Stomach (tissue), 4 donors: Measurements from ENCODE around the gene MYOM1.

Experiments
- CTCF ChIP-seq, 7 experiments: fragments of 450-650 bp in 4 of 7; fragments of 200-600 bp in 3 of 7; sonication (generic) in 3 of 7; IDR thresholded peaks; one replicate each; pipeline ENCODE4 v1.5.1; 2016 to 2019; ENCODE audit warnings: antibody characterized with exemption in 7 of 7, control low read depth in 2 of 7, mild to moderate bottlenecking in 1 of 7
- POLR2A ChIP-seq, 4 donors: fragments of 450-650 bp; IDR thresholded peaks; one replicate each; pipeline ENCODE4 v1.6.1; 2016; ENCODE audit warnings: antibody characterized with exemption in 4 of 4, control low read depth in 2 of 4, mild to moderate bottlenecking in 1 of 4, moderate library complexity in 1 of 4
- POLR2AphosphoS5 ChIP-seq, 3 donors: sonication (generic); formaldehyde crosslinking; IDR thresholded peaks; one replicate each; pipeline ENCODE4 v1.6.1; 2016; ENCODE audit warnings: antibody characterized with exemption in 3 of 3

GRCh38 chr18:3252843-3253242 lies 33.1 kb upstream of the MYOM1 start:
- TF ChIP-seq CTCF (IDR thresholded peaks at IDR 0.05): no peak
- TF ChIP-seq POLR2AphosphoS5 (IDR thresholded peaks at IDR 0.05): no peak
- TF ChIP-seq POLR2A (IDR thresholded peaks at IDR 0.05): no peak
